GM23338 (cell line): ENCODE results near the gene RCOR3. TPM values are rescaled to one million over a fixed set of nuclear protein-coding genes. Genes with fewer than 3 reads are reported as not detected.

ENCODE experiments used
- ATAC-seq: fragments of 200-7000 bp; cut with Tn5 transposase; 3 replicates; pipeline ENCODE4 v1.9.1; 2020
- DNase-seq: peaks from one replicate; pipeline ENCODE4 v3.0.0-alpha.2; 2015; ENCODE audit warnings: low spot score
- H2AFZ ChIP-seq: fragments of 200-600 bp; sonication (generic); 2 replicates; pipeline ENCODE4 v1.8.0; 2016; ENCODE audit warnings: antibody characterized with exemption, mild to moderate bottlenecking, moderate library complexity
- H3F3A ChIP-seq: fragments of 200-600 bp; sonication (generic); replicated peaks from 2 replicates; pipeline ENCODE4 v1.8.0; 2017; ENCODE audit warnings: antibody characterized with exemption, mixed run types, low read depth
- H3K27ac ChIP-seq: fragments of 200-600 bp; sonication (generic); 2 replicates; pipeline ENCODE4 v1.6.1; 2016; ENCODE audit warnings: low read depth
- H3K27me3 ChIP-seq: fragments of 200-600 bp; sonication (generic); 2 replicates; pipeline ENCODE4 v1.8.0; 2016; ENCODE audit warnings: mild to moderate bottlenecking, mixed run types, moderate library complexity; ENCODE audit not compliant: insufficient read depth
- H3K36me3 ChIP-seq: fragments of 200-600 bp; sonication (generic); 2 replicates; pipeline ENCODE4 v1.8.0; 2016; ENCODE audit warnings: mild to moderate bottlenecking; ENCODE audit not compliant: insufficient read depth
- H3K4me1 ChIP-seq: fragments of 200-600 bp; sonication (generic); 2 replicates; pipeline ENCODE4 v1.8.0; 2016; ENCODE audit warnings: mild to moderate bottlenecking, moderate library complexity; ENCODE audit not compliant: insufficient read depth
- H3K4me2 ChIP-seq: fragments of 200-600 bp; sonication (generic); 2 replicates; pipeline ENCODE4 v1.7.1; 2017; ENCODE audit warnings: mixed run types
- H3K4me3 ChIP-seq: fragments of 200-600 bp; sonication (generic); 2 replicates; pipeline ENCODE4 v1.6.1; 2016; ENCODE audit warnings: mixed run types
- H3K79me2 ChIP-seq: fragments of 200-600 bp; sonication (generic); replicated peaks from 2 replicates; pipeline ENCODE4 v1.8.0; 2017; ENCODE audit warnings: mild to moderate bottlenecking; ENCODE audit not compliant: insufficient read depth
- H3K9me2 ChIP-seq: fragments of 200-600 bp; sonication (generic); 2 replicates; pipeline ENCODE4 v1.8.0; 2017; ENCODE audit not compliant: insufficient read depth
- H4K20me1 ChIP-seq: fragments of 200-600 bp; sonication (generic); replicated peaks from 2 replicates; pipeline ENCODE4 v1.8.0; 2017; ENCODE audit warnings: mild to moderate bottlenecking; ENCODE audit not compliant: insufficient read depth
- H3K27ac Mint-ChIP-seq: 2 replicates; pipeline ENCODE4 v1.8.0; 2020; ENCODE audit warnings: inconsistent platforms, mild to moderate bottlenecking, moderate library complexity, mixed read lengths
- H3K27me3 Mint-ChIP-seq: 3 replicates; pipeline ENCODE4 v1.8.0; 2022; ENCODE audit warnings: low read depth, mild to moderate bottlenecking, moderate library complexity, mixed read lengths, inconsistent platforms; ENCODE audit not compliant: insufficient read depth, poor library complexity
- H3K36me3 Mint-ChIP-seq: 3 replicates; pipeline ENCODE4 v1.8.0; 2021; ENCODE audit warnings: low read depth, mild to moderate bottlenecking, inconsistent platforms, moderate library complexity, mixed read lengths
- H3K4me1 Mint-ChIP-seq: 3 replicates; pipeline ENCODE4 v1.8.0; 2020; ENCODE audit warnings: mild to moderate bottlenecking, inconsistent platforms, mixed read lengths
- H3K4me3 Mint-ChIP-seq: 3 replicates; pipeline ENCODE4 v1.8.0; 2021; ENCODE audit warnings: moderate library complexity, mild to moderate bottlenecking, inconsistent platforms, mixed read lengths
- H3K9me3 Mint-ChIP-seq: 3 replicates; pipeline ENCODE4 v1.8.0; 2020; ENCODE audit warnings: moderate library complexity, mild to moderate bottlenecking, inconsistent platforms, mixed read lengths
- ETS1 ChIP-seq: IDR thresholded peaks from 2 replicates; pipeline ENCODE4 v1.6.1; 2016; ENCODE audit warnings: antibody characterized with exemption
- EZH2 ChIP-seq: fragments of 200-600 bp; sonication (generic); IDR thresholded peaks from one replicate; pipeline ENCODE4 v1.8.0; 2017; ENCODE audit warnings: antibody characterized with exemption, mild to moderate bottlenecking, low read depth; ENCODE audit not compliant: unreplicated experiment
- JUNB ChIP-seq: IDR thresholded peaks from one replicate; pipeline ENCODE4 v1.6.1; 2016; ENCODE audit warnings: antibody characterized with exemption; ENCODE audit not compliant: unreplicated experiment
- POLR2AphosphoS5 ChIP-seq: IDR thresholded peaks from 2 replicates; pipeline ENCODE4 v1.6.1; 2016; ENCODE audit warnings: antibody characterized with exemption, low read depth
- REST ChIP-seq: IDR thresholded peaks from one replicate; pipeline ENCODE4 v1.6.1; 2018; ENCODE audit warnings: antibody characterized with exemption; ENCODE audit not compliant: unreplicated experiment
- STAT1 ChIP-seq: IDR thresholded peaks from one replicate; pipeline ENCODE4 v1.6.1; 2016; ENCODE audit warnings: antibody characterized with exemption; ENCODE audit not compliant: unreplicated experiment
- ZNF331 ChIP-seq: fragments of 250-450 bp; sonication (Bioruptor Pico); IDR thresholded peaks from 2 replicates; pipeline ENCODE4 v1.5.0; 2020; ENCODE audit warnings: low read depth, mild to moderate bottlenecking, moderate library complexity
- polyA plus RNA-seq: library from polyadenylated mRNA; unstranded; fragments of >200 nt; fragmentation: Nextera tagmentation; extraction: Ambion mirVana; gene quantifications from 2 replicates; pipeline ENCODE4 v1.2.1, GENCODE V29; 2016
- total RNA-seq: library from RNA; depleted of rRNA; stranded (reverse); fragments of >200 nt; shearing (Covaris generic); gene quantifications from 2 replicates; pipeline ENCODE4 v1.2.3, GENCODE V29; 2014

The RCOR3 gene
- total and polyA plus RNA-seq, 2 experiments from 2014 or later = 19.4 to 26.2 TPM

- no peak for TF ChIP-seq ETS1
- no peak for TF ChIP-seq REST
- TF ChIP-seq POLR2AphosphoS5 = no peak
- no peak for TF ChIP-seq ZNF331 (CRISPR knock-in tag)
- TF ChIP-seq STAT1 = no peak
- no peak for TF ChIP-seq JUNB
These were observed 97.7 kb downstream of the RCOR3 start (continued) for GRCh38 chr1:211356723-211357407.

GRCh38 chr1:211358685-211359084 is 99.5 kb downstream of the RCOR3 start:
- TF ChIP-seq EZH2 = no peak
- no peak for TF ChIP-seq REST
- Mint-ChIP-seq H3K27ac (no peak overlapping the region), H3K4me1 (no peaks in the 10 kb centered on the region), H3K4me3 (no peak overlapping the region), H3K27me3 (no peaks in the 10 kb centered on the region), H3K36me3 (peaks cover 9% of the 10 kb centered on the region; the same call in 2 of the 3 replicates), H3K9me3 (no peaks in the 10 kb centered on the region)
- H3K79me2 ChIP-seq = no peaks in the 10 kb centered on the region
- no peak overlapping the region for H3K4me3 ChIP-seq
- ATAC-seq = no peak
- H3K36me3 ChIP-seq = no peaks in the 10 kb centered on the region
- H3K4me2 ChIP-seq = no peak overlapping the region
- H3K9me2 ChIP-seq = no peaks in the 10 kb centered on the region
- H3K27me3 ChIP-seq = no peaks in the 10 kb centered on the region
- H4K20me1 ChIP-seq = no peaks in the 10 kb centered on the region; the same call in 1 of the 2 replicates
- H3K27ac ChIP-seq = no peak overlapping the region
- H2AFZ ChIP-seq = no peak overlapping the region
- H3K4me1 ChIP-seq = no peaks in the 10 kb centered on the region
- H3F3A ChIP-seq = no peaks in the 10 kb centered on the region
- no peak for DNase-seq
